Adipocyte (in vitro differentiated cells): ENCODE data around the gene ATP6V0C.

Source experiments
- DNase-seq: peaks from one replicate; pipeline ENCODE4 v3.0.0-alpha.2; 2015; ENCODE audit warnings: low read depth
- H3K27me3 ChIP-seq: replicated peaks from 2 replicates; pipeline ENCODE4 v1.7.0; 2013; ENCODE audit warnings: mild to moderate bottlenecking, low read length, moderate library complexity; ENCODE audit not compliant: control insufficient read depth, insufficient read depth
- H3K36me3 ChIP-seq: 2 replicates; pipeline ENCODE4 v1.7.0; 2013; ENCODE audit warnings: low read length, mild to moderate bottlenecking, moderate library complexity; ENCODE audit not compliant: control insufficient read depth, insufficient read depth, severe bottlenecking
- H3K4me1 ChIP-seq: 2 replicates; pipeline ENCODE4 v1.7.0; 2013; ENCODE audit warnings: mild to moderate bottlenecking, low read length, moderate library complexity; ENCODE audit not compliant: control insufficient read depth, insufficient read depth
- H3K4me3 ChIP-seq: 2 replicates; pipeline ENCODE4 v1.7.0; 2013; ENCODE audit warnings: mild to moderate bottlenecking, low read length, moderate library complexity
- H3K9ac ChIP-seq: 2 replicates; pipeline ENCODE4 v1.7.0; 2013; ENCODE audit warnings: mild to moderate bottlenecking, low read length, moderate library complexity
- H3K9me3 ChIP-seq: 2 replicates; pipeline ENCODE4 v1.7.0; 2013; ENCODE audit warnings: mild to moderate bottlenecking, low read length, moderate library complexity; ENCODE audit not compliant: control insufficient read depth

Gene ATP6V0C

GRCh38 chr16:2505695-2506094, 8.1 kb upstream of the ATP6V0C start:
- Histone ChIP-seq H3K36me3 (no peaks in the 10 kb centered on the region), H3K4me1 (peaks cover 30% of the 10 kb centered on the region), H3K9ac (no peak overlapping the region), H3K4me3 (no peak overlapping the region), H3K27me3 (no peaks in the 10 kb centered on the region), H3K9me3 (no peaks in the 10 kb centered on the region)
- no peak for DNase-seq

GRCh38 chr16:2507052-2507659, 6.6 kb upstream of the ATP6V0C start:
- Histone ChIP-seq H3K9ac (no peak overlapping the region), H3K4me3 (no peak overlapping the region), H3K9me3 (no peaks in the 10 kb centered on the region), H3K27me3 (no peaks in the 10 kb centered on the region), H3K4me1 (peaks cover 31% of the 10 kb centered on the region), H3K36me3 (no peaks in the 10 kb centered on the region)
- DNase-seq = no peak

GRCh38 chr16:2507665-2508064, 6.1 kb upstream of the ATP6V0C start:
- Histone ChIP-seq H3K9ac (no peak overlapping the region), H3K27me3 (no peaks in the 10 kb centered on the region), H3K4me1 (peaks cover 26% of the 10 kb centered on the region), H3K4me3 (no peak overlapping the region), H3K9me3 (no peaks in the 10 kb centered on the region), H3K36me3 (no peaks in the 10 kb centered on the region)
- DNase-seq = no peak

- no peaks in the 10 kb centered on the region for H3K36me3 ChIP-seq
- no peak for DNase-seq
Measured at GRCh38 chr16:2508722-2509400, 4.9 kb upstream of the ATP6V0C start.

GRCh38 chr16:2511128-2511800, 2.5 kb upstream of the ATP6V0C start:
- Histone ChIP-seq H3K27me3 (no peaks in the 10 kb centered on the region), H3K4me1 (peaks cover 31% of the 10 kb centered on the region), H3K36me3 (no peaks in the 10 kb centered on the region), H3K9ac (peak overlapping the region; percentile 66), H3K9me3 (no peaks in the 10 kb centered on the region), H3K4me3 (peak overlapping the region; percentile 52)
- DNase-seq = peak; percentile 67

More at GRCh38 chr16:2508722-2509400, 4.9 kb upstream of the ATP6V0C start:
- H3K9me3 ChIP-seq = no peaks in the 10 kb centered on the region
- H3K4me1 ChIP-seq = peaks cover 19% of the 10 kb centered on the region
- no peak overlapping the region for H3K9ac ChIP-seq
- no peak overlapping the region for H3K4me3 ChIP-seq
- no peaks in the 10 kb centered on the region for H3K27me3 ChIP-seq

- Histone ChIP-seq H3K36me3 (no peaks in the 10 kb centered on the region), H3K4me3 (no peak overlapping the region), H3K9ac (no peak overlapping the region), H3K9me3 (no peaks in the 10 kb centered on the region), H3K4me1 (peaks cover 39% of the 10 kb centered on the region), H3K27me3 (no peaks in the 10 kb centered on the region)
- DNase-seq = no peak
Measured at GRCh38 chr16:2511996-2512734, 1.6 kb upstream of the ATP6V0C start.

GRCh38 chr16:2512735-2513404, 882 bp upstream of the ATP6V0C start:
- H3K27me3 ChIP-seq = no peaks in the 10 kb centered on the region
- H3K4me3 ChIP-seq = peak overlapping the region; percentile 86
- peaks cover 42% of the 10 kb centered on the region for H3K4me1 ChIP-seq
- H3K9me3 ChIP-seq = no peaks in the 10 kb centered on the region
- no peaks in the 10 kb centered on the region for H3K36me3 ChIP-seq
- no peak overlapping the region for H3K9ac ChIP-seq
- no peak for DNase-seq

- Histone ChIP-seq H3K4me3 (peak overlapping the region; percentile 86), H3K36me3 (peaks cover 2% of the 10 kb centered on the region), H3K4me1 (peaks cover 55% of the 10 kb centered on the region), H3K9ac (peak overlapping the region; percentile 93), H3K9me3 (no peaks in the 10 kb centered on the region), H3K27me3 (no peaks in the 10 kb centered on the region)
- DNase-seq = peak; percentile 43
Measured at GRCh38 chr16:2514333-2515179, 804 bp downstream of the ATP6V0C start.

- H3K9me3 ChIP-seq = no peaks in the 10 kb centered on the region
- DNase-seq = peak; percentile 36
- H3K9ac ChIP-seq = peak overlapping the region; percentile 93
Measured at GRCh38 chr16:2515180-2515851, 1.6 kb downstream of the ATP6V0C start.

More at GRCh38 chr16:2515180-2515851, 1.6 kb downstream of the ATP6V0C start:
- H3K4me3 ChIP-seq = peak overlapping the region; percentile 86
- no peaks in the 10 kb centered on the region for H3K27me3 ChIP-seq
- peaks cover 56% of the 10 kb centered on the region for H3K4me1 ChIP-seq
- peaks cover 3% of the 10 kb centered on the region for H3K36me3 ChIP-seq
